DMS153 treated with DMSO at 0.1 percent for 48 hours (cell line): ENCODE measurements around the gene FLAD1.
A peak's percentile ranks its signal among the peaks of the same experiment; 100 is the strongest.

Source experiments
- DNase-seq: peaks from one replicate; lab custom pipeline; 2025; ENCODE audit not compliant: unreplicated experiment; lab: John Stamatoyannopoulos, UW

Gene FLAD1

DNA sequence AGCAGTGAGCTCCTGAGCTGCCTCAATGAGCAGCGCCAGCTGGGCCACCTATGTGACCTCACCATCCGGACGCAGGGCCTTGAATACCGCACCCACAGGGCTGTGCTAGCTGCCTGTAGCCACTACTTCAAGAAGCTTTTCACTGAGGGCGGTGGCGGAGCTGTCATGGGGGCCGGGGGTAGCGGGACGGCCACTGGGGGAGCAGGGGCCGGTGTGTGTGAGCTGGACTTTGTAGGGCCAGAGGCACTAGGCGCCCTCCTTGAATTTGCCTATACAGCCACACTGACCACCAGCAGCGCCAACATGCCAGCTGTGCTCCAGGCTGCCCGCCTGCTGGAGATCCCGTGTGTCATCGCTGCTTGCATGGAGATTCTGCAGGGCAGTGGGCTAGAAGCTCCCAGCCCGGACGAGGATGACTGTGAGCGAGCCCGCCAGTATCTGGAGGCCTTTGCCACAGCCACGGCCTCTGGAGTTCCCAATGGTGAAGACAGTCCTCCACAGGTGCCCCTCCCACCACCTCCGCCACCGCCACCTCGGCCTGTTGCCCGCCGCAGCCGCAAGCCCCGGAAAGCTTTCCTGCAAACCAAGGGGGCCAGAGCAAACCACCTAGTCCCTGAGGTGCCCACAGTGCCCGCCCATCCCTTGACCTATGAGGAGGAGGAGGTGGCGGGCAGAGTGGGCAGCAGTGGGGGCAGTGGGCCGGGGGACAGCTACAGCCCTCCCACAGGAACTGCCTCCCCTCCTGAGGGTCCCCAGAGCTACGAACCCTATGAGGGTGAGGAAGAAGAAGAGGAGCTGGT lies 31.8 kb downstream of the FLAD1 start:
- no peak for DNase-seq

DNA sequence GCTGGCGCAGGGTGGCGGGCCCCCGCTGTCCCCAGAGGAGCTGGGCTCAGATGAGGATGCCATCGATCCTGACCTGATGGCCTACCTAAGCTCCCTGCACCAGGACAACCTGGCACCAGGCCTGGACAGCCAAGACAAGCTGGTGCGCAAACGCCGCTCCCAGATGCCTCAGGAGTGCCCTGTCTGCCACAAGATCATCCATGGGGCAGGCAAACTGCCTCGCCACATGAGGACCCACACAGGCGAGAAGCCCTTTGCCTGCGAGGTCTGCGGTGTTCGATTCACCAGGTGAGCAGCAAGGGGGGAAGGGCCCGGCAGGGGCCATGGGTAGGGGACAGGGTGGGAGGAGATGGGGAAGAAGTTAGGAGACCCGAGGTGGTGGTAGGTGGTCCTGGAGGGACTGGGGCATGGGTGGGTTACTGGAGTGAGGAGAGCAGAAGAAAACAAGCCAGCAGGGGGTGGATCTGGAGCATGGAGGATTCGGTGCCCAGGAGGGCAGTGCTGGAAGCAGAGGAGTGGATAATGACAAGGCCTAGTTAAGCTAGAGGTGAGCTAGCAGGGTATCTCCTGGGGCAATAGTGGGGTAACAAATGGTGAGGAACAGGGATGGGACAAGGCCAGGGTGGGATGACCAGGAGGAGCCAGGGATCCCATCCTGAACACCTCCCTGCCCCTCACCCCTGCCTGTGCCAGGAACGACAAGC lies 32.5 kb downstream of the FLAD1 start:
- no peak for DNase-seq

DNA sequence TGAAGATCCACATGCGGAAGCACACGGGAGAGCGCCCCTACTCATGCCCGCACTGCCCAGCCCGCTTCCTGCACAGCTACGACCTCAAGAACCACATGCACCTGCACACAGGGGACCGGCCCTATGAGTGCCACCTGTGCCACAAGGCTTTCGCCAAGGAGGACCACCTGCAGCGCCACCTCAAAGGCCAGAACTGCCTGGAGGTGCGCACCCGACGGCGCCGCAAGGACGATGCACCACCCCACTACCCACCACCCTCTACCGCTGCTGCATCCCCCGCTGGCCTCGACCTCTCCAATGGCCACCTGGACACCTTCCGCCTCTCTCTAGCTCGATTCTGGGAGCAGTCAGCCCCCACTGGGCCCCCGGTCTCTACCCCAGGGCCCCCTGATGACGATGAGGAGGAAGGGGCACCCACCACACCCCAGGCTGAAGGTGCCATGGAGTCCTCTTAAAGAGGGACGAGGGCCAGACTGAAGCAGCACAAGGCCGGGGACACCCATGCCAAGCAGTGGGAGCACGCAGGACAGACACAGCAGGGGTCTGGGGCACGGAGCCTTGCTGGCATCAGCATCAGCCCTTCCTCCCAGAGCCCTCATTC lies 33.2 kb downstream of the FLAD1 start:
- DNase-seq = no peak

DNA sequence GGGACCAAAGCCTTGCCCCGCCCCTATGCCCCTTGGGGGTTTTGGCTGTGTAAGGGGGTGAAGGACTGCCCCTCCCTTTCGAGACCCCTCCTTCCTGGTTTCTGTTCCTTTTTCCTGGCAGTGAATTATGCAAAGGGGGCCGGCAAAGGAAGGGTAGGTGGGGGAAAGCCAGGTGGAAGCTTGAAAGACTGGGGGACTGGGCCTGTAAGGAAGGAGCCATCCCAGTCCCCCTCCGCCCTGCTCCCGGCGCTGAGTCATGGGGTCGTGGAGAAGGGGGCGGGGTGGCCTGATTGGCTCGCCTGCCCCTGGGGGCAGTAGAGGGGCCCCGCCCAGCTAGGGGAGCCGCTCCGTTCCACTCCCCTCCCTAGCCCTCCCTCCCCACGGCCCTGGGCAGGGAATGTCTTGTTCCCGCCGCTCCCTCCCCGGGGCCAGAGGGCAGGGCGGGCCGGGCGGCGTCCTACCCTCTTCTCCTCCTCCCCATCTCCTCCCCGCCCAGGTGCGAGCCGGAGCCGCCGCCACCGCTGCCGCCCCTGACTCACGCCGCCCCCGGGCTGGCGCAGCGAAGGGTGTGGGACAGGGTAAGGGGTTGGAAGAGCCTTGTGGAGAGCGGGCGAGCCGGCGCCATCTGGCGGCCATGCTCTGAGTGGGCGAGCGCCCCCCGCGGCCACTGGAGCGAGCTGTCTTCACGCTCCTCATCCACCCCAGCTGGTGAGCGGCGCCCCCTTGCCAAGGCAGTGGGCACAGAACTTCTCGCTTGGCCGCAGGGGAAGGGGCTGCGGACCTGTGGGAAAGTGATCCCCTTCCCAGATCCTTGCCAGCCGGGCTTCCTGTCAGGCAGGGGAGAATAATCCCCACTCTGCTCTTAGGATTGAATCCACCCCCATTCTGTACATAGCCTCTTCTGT lies 34.1 kb downstream of the FLAD1 start:
- DNase-seq = no peak

DNA sequence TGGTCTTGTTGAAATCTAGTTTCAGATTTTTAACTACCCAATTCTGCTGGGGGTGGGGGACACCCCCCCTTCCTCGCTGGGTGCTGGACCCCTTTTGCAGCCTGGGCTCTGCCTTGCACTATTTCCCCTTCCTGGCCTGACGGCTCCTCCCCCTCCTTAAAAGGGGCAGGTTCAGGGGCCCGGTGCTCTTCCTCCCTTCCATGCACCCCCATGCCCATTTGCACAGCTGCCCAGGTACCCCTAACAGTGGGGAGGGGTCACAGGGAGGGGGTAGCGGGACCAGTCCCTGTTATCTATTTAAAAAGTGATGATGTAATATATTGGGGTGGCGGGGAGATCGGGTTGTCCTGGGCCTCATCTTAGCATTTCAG lies 34.8 kb downstream of the FLAD1 start:
- DNase-seq = no peak

DNA sequence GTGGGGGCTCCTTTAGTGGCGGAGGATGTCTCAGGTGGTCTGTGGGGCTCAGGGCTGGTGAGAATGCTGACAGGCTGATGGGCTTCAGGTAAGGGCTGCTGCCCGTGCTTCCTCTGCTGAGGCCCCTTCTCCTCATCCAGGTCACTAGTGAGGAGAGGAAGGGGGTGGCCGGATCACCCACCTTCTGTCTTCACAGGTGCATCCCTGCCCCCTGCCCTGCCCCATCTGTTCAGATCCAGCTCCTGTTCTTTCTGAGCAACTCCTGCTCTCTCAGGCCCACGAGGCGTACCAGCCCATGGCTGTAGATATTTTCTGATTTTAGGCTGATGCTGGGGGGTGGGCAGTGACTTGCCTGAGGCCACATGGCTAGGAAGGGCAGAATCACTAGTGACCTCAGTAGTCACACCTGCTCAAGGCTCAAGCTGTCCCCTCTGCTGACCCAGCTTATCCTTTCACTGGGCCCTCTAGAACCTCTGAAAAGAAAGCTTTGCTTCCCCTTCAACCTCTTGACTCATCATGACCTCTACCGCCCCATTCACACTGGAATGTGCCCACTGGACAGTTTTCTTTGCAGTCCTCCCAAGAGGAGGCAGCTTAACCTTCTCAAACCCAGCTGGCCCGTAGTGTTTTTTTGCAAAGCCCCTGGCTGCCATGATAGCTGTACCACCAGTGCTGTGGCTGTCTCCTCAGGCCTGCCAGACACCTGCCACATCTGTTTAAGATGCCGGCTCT lies 35.6 kb downstream of the FLAD1 start:
- no peak for DNase-seq

DNA sequence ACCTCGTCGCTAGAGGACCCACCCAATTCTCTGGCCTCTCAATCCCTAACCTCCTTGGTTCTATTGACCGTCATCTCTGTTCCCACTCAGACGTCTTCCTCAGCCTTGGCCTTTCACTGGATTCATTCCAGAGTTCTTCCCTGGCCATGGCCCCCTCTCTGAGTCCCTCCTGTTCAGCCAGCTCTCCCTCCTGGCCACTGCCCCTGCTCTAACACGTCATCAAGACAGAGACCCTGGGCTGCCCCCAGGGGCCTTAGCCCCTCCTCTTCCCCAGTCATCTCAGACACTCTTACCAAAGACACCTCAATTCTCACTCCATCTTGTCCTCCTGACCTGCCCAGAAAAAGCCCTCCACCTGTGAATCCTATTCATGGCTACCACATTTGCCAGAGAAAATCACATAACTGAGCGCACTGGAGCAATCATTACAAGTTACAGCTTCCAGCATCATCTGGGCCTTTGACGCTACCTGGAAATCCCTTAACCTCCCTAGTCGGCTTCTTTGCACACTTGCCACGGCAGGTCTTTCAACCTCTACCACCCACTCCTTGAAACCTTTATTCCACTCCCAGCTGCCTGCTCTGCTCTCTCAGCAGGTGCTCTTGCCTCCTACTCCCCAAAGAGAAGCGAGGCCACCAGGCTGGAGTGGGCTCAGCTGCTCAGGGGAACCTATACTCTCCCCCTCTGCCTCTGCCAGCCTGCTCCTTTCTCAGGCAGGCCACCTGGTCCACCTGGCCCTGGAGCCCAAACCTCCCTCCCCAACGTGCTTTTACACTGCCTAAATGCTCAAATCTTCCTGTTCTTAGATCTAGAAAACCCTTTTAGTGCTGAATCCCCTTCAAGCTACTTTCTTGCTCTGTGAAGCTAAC lies 36.5 kb downstream of the FLAD1 start:
- DNase-seq = no peak

DNA sequence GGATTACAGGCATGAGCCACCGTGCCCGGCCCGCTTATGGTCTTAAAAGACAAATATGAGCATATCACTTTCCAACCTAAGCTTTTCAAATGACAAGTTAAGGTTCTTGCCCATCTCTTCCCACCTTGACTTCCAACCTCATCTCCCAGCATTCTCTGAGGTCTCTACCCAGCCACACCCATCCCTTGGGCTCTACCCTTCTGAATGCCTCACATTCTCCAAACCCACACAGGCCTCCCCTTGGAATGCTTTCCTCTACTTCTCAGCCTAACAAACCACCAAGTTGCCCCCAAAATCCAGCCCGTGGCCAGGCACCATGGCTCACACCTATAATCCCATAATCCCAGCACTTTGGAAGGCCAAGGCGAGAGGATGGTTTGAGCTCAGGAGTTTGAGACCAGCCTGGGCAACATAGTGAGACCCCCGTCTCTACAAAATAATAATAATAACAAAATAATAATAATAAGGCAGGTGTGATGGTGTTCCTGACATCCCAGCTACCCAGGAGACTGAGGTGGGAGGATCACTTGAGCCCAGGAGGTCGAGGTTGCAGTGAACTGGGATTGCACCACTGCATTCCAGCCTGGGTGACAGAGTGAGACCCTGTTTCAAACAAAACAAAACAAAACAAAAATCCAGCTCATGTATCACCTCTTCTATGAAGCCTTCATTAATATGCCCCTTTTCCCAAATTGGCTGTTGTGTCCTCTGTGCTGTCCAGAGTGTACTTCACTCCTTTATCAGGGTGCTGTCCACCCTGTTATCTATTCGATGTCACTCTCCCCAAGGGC lies 39.2 kb downstream of the FLAD1 start:
- DNase-seq = no peak

DNA sequence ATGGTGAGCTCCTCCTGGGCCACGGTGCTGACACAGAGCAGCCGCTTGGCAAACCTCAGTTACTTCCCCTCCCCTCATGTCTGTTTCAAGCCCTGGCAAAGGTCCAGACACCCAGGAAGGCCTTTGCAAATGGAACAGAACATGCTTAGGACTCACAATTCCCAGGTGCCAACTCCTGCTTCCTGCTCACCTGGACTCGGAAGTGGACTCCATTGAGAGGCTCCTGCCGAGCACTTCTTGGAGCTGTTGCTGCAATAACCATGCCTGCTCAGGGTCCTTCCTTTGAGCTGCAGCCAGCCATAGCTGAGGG lies 39.7 kb downstream of the FLAD1 start:
- peak; percentile 36 for DNase-seq

DNA sequence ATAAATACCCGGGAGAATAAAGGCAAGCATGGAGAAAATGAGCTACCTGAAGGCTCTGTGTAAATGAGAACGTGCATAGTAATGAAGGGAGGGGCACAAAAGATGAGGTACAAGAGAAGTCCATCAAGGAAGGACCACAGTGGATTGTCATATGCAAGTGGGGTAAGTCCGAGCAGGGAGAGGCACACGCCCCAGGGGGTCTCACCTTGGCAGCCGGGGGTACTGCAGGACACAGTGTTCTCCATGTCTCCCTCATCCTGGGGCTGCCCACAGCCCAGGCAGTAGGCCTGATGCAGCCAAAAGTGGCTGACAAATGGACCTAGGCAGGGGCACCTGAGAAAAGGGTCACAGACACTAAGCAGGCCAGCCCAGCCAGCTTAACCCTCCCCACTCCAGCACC lies 40.5 kb downstream of the FLAD1 start:
- DNase-seq = no peak

DNA sequence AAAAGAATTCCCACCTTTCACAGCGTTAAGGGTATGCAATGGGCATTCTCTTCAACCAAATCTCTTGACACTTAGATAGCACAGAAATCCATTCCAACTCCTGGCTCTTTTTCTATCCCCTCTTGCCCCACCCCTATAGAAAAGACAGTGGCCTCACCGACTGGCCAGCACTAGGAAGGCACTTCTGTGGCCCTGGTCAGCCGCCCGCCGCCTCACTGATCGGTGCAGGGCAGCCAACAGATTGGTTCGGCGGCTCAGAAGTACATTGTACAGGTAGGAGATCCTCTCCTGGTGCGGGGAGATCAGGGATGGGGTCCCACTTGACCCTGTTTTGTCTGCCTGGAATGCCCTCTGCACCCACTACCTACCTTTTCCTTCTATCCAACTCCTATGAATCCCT lies 41.2 kb downstream of the FLAD1 start:
- DNase-seq = no peak

DNA sequence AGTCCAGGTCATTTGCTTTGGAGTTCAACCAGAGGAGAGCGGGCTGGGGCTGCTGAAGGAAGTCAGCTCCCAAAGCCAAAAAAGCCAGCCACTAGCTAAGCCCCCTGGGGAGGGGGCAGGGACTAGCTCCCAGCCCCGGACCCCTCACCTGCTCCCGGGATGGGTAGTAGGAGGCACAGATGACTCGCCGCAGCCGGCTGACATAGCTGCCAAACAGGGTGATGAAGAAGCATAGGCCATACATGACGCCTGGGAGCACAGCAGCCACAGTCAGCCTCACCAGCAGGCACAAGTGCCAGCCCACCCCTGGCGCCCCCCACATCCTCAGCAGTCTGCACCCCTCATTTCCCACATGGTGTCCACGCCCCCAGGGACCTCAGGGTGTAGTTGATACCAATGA lies 43.0 kb downstream of the FLAD1 start:
- no peak for DNase-seq

DNA sequence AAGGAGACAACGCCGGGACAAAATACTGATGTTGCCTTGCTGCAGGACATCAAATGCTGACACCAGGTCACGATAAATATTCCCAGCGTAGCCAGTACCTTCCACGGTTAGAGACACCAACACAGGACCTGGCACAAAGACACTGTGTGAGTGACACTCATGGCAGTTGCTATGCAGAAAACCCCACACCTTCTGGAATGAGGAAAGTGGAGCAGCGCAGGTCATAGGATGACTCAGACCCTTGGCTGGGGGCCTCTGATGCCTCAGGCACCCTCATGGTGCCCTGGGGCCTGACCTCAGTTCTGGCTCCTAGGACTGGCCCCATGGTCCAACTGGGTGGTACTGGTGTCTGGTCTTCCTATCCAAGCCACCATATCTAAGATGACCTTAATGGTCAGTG lies 43.4 kb downstream of the FLAD1 start:
- no peak for DNase-seq

DNA sequence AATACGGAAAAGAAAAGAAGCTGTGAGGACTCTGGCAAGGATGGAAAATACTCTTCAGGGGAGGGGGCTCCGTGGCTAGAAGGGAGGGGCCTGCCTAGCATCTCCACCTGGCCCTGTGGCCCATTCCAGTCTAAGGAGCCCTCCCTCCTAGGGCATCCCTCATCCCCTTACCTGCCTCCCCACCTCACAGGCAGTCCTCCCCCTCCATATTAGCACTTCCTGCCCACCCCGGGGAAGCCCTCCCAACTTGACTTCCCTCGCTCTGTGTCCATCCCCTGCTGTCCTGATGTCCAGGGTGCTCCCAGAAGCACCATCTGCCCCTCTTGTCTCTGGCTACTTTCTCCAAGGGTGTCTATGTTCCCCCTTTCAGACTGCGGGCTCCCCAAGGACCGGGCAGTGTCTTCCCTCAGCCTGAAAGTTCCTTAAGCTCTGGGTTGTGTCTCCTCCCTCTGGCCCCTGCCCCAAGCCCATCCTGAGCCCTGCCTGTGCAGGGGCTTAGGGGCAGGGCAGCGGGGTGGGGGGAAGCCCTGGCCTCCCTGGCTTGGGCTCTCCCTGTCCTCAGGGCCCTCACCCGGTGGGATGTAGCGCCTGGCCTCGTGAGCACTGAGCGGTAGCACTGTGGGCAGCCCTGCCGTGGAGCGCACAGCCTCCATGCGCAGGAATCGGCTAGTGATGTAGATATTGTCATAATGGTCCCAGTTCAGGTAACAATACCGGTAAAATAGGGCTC lies 46.5 kb downstream of the FLAD1 start:
- DNase-seq = no peak

DNA sequence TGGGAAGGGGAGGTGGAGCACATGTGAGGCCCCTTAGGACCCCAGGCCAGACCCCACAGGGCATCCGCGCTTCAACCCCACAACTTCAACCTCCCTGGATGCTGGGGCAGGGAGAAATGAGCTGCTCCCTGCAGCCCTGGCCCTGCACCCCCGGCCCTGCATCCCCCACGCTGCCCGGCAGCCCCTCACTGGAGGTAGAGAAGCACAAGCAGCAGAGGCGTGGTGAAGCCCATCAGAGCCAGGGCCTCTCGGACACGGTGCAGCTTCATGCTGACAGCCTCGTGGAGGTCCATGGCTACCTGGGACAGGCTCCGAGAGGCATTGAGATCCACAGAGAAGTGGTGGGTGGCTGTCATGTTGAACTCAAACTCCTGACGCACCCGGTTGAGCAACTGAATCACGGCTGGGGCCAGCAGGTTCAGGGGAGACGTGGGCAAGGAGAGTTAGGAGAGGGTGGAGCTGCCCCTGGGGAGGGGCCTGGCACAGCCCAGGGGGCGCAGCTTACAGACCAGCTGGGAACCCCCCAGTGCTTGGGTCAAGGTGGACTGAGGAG lies 47.2 kb downstream of the FLAD1 start:
- no peak for DNase-seq

DNA sequence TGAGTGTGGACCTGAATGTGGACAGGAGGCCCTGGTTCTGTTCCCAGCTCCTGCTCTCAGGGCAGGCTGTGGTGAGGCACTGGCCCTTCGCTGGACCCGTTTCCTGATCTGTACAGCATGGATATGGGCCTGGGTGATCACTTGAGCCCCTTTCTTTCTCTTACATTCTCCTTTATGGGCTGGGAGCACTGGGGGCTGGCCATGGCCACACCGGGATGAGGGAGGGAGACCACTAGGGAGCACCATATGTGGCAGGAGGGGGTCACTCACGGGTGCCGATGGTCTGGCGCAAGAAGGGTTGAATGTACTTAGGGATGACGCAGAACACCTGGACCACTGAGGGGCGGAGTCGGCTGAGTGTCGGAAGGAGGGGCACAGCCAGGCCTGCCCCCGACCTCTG lies 47.8 kb downstream of the FLAD1 start:
- no peak for DNase-seq

DNA sequence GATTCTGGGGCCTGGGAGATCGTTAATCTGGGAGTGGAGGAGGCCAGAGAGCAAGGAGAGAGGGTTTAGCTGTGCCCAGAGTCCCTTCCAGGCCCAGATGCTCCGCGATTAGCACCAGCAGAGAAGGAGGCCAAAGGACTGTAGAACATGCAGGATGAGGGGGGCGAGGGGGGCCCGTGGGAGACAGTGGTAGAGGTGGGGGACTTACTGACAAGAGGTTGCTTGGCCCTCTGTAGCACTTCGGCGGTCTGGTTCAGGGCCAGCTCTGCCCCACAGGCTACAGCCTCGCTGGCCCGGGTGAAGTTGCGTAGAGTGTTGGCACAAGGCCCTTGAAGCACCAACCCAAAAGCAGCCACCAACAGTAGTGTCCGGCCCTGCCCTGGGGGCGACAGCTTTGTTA lies 49.7 kb downstream of the FLAD1 start:
- no peak for DNase-seq

DNA sequence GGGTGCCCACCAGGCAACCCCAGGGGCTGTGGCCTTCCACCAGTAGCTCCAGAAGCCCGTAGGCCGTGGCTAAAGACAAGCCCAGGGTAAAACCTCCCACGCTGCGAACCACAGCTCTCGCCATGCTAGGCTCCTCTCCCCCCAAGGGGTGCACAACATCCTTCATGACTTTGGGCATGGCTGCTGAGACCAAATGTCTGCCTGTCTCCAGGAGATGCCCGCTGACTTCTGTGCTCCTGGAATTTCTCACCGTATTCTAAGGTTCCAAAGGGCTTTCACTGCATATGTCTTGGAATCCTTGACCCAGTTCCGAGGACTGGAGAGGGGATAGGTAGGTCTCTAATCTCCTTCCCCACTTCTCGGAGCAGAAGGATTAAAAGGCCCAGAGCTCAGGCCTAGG lies 50.4 kb downstream of the FLAD1 start, which contains the start of the genes DCST1 and DCST2:
Gene DCST1, plus strand, starts transcription at position 301 of the 400 bp plus-strand sequence. CDS start 213 bp downstream, outside the sequence.
Gene DCST2, minus strand, starts transcription at position 258 of the 400 bp plus-strand sequence. Its CDS starts 80 bp downstream, at position 178.
- DNase-seq = no peak
